ENCODE data around the gene ZMIZ2.
"Not testable (repeated sequence)": the region's sequence is repeated elsewhere in the genome, so short reads cannot be mapped to it uniquely, and the experiment has no call there.

The ZMIZ2 gene, protein sequence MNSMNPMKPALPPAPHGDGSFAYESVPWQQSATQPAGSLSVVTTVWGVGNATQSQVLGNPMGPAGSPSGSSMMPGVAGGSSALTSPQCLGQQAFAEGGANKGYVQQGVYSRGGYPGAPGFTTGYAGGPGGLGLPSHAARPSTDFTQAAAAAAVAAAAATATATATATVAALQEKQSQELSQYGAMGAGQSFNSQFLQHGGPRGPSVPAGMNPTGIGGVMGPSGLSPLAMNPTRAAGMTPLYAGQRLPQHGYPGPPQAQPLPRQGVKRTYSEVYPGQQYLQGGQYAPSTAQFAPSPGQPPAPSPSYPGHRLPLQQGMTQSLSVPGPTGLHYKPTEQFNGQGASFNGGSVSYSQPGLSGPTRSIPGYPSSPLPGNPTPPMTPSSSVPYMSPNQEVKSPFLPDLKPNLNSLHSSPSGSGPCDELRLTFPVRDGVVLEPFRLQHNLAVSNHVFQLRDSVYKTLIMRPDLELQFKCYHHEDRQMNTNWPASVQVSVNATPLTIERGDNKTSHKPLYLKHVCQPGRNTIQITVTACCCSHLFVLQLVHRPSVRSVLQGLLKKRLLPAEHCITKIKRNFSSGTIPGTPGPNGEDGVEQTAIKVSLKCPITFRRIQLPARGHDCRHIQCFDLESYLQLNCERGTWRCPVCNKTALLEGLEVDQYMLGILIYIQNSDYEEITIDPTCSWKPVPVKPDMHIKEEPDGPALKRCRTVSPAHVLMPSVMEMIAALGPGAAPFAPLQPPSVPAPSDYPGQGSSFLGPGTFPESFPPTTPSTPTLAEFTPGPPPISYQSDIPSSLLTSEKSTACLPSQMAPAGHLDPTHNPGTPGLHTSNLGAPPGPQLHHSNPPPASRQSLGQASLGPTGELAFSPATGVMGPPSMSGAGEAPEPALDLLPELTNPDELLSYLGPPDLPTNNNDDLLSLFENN

DNA sequence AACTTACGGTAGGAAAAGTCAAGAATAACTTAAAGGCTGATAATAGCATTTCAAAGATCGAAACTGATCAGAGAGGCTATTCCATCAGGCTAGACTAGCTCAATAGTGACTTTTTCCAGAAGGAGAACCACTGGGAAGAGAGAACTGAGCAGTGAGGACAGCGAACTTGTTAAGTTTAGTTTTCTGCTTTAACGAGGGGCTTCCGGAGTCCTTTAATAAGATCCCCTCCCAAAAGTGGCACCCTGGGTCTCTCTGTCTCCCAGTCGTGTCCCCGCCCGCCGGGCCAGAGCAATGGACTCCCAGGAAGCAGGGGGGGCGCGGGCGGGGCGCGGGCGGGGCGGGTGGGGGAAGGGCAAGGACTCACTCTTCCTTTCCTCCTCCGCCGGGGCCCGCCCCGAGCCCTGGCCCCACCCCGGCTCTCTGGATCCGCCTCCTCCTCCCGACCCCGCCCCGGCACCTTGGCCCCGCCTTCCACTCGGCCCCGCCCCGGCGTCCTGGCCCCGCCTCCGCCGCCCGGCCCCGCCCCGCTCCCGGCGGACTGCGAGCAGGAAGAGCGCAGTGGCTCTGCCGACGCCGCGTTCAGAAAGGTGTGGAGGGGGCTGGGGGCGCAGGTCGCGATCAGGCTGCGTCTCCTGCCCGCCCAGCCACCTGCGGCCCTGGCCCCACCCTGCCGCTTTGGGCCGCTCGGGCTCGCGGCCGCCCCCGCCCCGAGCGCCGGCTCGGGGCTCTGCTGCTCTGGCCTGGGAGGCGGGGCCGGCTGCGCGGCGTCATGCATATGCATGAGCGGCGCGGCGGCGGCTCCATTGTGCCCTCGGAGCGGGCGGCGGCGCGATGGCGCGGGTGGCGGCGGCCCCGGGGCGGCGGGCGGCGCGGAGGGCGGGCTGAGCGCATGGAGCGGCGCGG lies at the start of gene ZMIZ2:
Gene ZMIZ2 (plus strand): TSS at position 803 of the 903 bp plus-strand sequence. CDS start 7,403 bp downstream, outside the sequence.
- H3K4me3 ChIP-seq = peak within 1 kb of the TSS; percentile 69
- in situ Hi-C loops (cut with MboI; ENCODE audit: low sequenced_read_pairs) = no loop called here
- peak; percentile 79 to 91 for DNase-seq (ENCODE audit: low spot score in 2 of 2)
- no peaks in the 10 kb centered on the region for H3K9me3 ChIP-seq
- H3K4me1 ChIP-seq = peaks cover 16% of the 10 kb centered on the region
- H3K27me3 ChIP-seq (ENCODE audit: low read depth) = no peaks in the 10 kb centered on the region
- H3K36me3 ChIP-seq (replicated peaks) = peaks cover 10% of the 10 kb centered on the region

DNA sequence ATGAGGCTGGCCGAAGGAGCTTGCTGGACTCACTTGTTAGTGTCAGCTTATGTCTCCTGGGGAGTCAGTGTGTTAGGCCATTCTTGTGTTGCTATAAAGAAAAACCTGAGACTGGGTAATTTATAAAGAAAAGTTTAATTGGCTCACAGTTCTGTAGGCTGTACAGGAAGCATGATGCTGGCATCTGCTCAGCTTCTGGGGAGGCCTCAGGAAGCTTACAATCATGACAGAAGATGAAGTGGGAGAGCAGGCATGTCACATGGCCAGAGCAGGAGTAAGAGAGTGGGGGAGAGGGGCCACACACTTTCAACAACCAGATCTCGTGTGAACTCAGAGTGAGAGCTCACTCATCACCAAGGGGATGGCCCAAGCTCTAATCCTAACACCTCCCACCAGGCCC lies 49.0 kb upstream of the ZMIZ2 start:
- in situ Hi-C loops (cut with MboI; ENCODE audit: low sequenced_read_pairs); DNase-seq (ENCODE audit: low spot score in 2 of 2); H3K27me3 ChIP-seq (ENCODE audit: low read depth); H3K9me3 ChIP-seq; H3K4me3 ChIP-seq; H3K4me1 ChIP-seq: not testable (repeated sequence)
- peaks cover 42% of the 10 kb centered on the region for H3K36me3 ChIP-seq (replicated peaks)

DNA sequence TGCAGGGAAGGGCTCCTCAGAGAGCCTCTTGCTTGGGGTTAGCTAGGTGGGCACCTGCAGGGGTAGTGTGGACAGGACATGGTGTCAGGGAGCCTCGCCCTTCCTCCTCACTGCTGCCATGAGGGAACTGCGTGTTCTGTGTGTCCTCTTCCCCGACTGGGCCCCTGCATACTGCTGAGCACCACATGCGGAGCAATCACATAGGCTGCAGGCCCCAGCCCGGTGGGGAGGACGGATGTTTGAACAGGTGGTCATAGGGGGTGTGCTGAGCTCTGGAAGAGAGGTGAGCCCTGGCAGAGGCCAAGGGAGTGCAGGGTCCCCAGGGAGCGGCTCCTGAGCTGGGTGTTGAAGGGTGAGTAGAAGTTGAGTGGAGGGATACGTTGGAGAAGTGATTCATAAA lies 48.3 kb upstream of the ZMIZ2 start:
- no peaks in the 10 kb centered on the region for H3K4me1 ChIP-seq
- in situ Hi-C loops (cut with MboI; ENCODE audit: low sequenced_read_pairs) = no loop called here
- H3K9me3 ChIP-seq = no peaks in the 10 kb centered on the region
- H3K4me3 ChIP-seq = no peak overlapping the region
- H3K36me3 ChIP-seq (replicated peaks) = peaks cover 42% of the 10 kb centered on the region
- no peaks in the 10 kb centered on the region for H3K27me3 ChIP-seq (ENCODE audit: low read depth)
- no peak for DNase-seq (ENCODE audit: low spot score in 2 of 2)

DNA sequence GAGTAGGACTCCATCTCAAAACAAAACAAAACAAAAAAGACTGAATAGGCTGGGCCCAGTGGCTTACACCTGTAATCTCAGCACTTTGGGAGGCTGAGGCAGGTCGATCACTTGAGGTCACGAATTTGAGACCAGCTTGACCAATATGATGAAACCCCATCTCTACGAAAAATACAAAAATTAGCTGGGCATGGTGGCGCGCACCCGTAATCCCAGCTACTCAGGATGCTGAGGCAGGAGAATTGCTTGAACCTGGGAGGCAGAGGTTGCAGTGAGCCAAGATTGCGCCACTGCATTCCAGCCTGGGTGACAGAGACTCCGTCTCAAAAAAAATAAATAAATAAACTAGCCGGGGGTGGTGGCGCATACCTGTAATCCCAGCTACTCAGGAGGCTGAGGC lies 45.3 kb upstream of the ZMIZ2 start:
- H3K9me3 ChIP-seq; H3K4me1 ChIP-seq; H3K27me3 ChIP-seq (ENCODE audit: low read depth); H3K4me3 ChIP-seq; DNase-seq (ENCODE audit: low spot score in 2 of 2); in situ Hi-C loops (cut with MboI; ENCODE audit: low sequenced_read_pairs): not testable (repeated sequence)
- H3K36me3 ChIP-seq (replicated peaks) = peaks cover 28% of the 10 kb centered on the region

GRCh38 chr7:44703921-44704320 lies 44.7 kb upstream of the ZMIZ2 start:
- H3K9me3 ChIP-seq = no peaks in the 10 kb centered on the region
- no peaks in the 10 kb centered on the region for H3K4me1 ChIP-seq
- peaks cover 27% of the 10 kb centered on the region for H3K36me3 ChIP-seq (replicated peaks)
- H3K27me3 ChIP-seq (ENCODE audit: low read depth) = no peaks in the 10 kb centered on the region
- DNase-seq (ENCODE audit: low spot score in 2 of 2) = no peak
- H3K4me3 ChIP-seq = no peak overlapping the region
- in situ Hi-C loops (cut with MboI; ENCODE audit: low sequenced_read_pairs) = no loop called here

DNA sequence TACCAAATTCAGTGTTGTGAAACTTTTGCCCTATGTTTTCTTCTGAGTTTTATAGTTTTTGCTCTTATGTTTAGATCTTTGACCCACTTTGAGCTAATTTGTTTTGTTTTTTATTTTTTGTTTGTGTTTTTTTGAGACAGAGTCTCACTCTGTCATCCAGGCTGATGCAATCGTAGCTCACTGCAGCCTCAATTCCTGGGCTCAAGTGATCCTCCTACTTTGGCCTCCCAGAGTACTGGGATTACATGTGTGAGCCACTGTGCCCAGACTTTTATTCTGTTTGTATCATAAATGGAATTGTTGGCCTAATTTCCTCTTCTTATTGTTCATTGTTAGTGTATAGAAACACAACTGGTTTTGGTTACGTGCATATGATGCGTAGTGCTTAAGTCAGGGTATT lies 43.2 kb upstream of the ZMIZ2 start:
- H3K36me3 ChIP-seq (replicated peaks) = peaks cover 19% of the 10 kb centered on the region
- H3K9me3 ChIP-seq = no peaks in the 10 kb centered on the region
- no peaks in the 10 kb centered on the region for H3K4me1 ChIP-seq
- no peak overlapping the region for H3K4me3 ChIP-seq
- no peak for DNase-seq (ENCODE audit: low spot score in 2 of 2)
- in situ Hi-C loops (cut with MboI; ENCODE audit: low sequenced_read_pairs) = no loop called here
- no peaks in the 10 kb centered on the region for H3K27me3 ChIP-seq (ENCODE audit: low read depth)

DNA sequence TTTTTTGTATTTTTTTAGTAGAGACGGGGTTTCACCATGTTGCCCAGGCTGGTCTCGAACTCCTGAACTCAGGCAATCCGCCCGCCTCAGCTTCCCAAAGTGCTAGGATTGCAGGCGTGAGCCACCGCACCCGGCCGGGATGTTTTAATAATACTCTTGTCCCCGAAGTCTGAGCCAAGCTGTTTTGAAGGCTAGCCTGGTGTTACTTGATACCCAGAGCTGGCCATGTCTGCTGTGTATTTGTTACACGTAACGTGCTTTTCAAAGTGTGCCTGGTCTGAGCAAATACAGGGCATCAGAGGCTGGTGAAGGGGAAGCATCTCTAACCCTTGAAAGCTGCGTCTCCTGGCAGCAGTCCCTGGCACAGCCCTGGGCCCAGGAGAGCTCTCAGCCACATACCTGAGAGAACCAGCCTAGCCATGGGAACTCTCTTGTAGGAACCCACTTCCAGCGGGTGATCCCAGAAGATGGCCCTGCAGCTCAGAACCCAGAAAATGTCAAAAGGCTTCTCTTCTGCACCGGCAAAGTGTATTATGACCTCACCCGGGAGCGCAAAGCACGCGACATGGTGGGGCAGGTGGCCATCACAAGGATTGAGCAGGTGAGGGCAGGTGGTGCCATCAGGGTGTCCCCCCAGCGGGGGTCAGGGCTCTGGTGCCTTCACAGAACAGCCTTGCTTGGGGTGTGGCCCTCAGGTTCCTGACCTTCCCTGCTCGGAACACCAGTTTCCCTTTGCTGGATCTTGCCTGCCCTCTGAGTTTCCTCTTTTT lies 41.7 kb upstream of the ZMIZ2 start:
- DNase-seq (ENCODE audit: low spot score in 2 of 2) = no peak
- in situ Hi-C loops (cut with MboI; ENCODE audit: low sequenced_read_pairs) = no loop called here
- no peak overlapping the region for H3K4me3 ChIP-seq
- H3K4me1 ChIP-seq = no peaks in the 10 kb centered on the region
- no peaks in the 10 kb centered on the region for H3K27me3 ChIP-seq (ENCODE audit: low read depth)
- H3K9me3 ChIP-seq = no peaks in the 10 kb centered on the region
- peaks cover 19% of the 10 kb centered on the region for H3K36me3 ChIP-seq (replicated peaks)

DNA sequence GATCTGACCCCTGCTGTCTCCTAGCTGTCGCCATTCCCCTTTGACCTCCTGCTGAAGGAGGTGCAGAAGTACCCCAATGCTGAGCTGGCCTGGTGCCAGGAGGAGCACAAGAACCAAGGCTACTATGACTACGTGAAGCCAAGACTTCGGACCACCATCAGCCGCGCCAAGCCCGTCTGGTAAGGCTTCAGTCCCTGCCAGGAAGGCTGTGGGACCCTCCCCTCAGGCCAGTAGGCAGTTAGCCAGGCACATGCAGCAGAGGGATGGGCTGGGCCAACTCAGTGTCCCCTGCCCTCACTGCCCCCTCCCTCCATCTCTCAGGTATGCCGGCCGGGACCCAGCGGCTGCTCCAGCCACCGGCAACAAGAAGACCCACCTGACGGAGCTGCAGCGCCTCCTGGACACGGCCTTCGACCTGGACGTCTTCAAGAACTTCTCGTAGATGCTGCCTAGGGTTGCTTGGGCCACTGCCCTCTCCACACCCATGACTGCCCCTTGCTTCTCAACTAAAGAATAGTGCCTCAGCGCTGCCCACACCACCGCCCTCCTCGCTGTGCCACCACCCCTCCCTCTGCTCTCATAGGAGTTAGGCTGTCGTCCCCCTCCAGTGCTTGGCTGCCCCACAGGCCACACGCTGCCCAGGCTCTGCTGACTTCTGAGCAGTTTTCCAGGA lies 41.0 kb upstream of the ZMIZ2 start:
- H3K4me3 ChIP-seq = no peak overlapping the region
- no peak for DNase-seq (ENCODE audit: low spot score in 2 of 2)
- peaks cover 16% of the 10 kb centered on the region for H3K36me3 ChIP-seq (replicated peaks)
- no peaks in the 10 kb centered on the region for H3K9me3 ChIP-seq
- in situ Hi-C loops (cut with MboI; ENCODE audit: low sequenced_read_pairs) = no loop called here
- H3K27me3 ChIP-seq (ENCODE audit: low read depth) = no peaks in the 10 kb centered on the region
- no peaks in the 10 kb centered on the region for H3K4me1 ChIP-seq

DNA sequence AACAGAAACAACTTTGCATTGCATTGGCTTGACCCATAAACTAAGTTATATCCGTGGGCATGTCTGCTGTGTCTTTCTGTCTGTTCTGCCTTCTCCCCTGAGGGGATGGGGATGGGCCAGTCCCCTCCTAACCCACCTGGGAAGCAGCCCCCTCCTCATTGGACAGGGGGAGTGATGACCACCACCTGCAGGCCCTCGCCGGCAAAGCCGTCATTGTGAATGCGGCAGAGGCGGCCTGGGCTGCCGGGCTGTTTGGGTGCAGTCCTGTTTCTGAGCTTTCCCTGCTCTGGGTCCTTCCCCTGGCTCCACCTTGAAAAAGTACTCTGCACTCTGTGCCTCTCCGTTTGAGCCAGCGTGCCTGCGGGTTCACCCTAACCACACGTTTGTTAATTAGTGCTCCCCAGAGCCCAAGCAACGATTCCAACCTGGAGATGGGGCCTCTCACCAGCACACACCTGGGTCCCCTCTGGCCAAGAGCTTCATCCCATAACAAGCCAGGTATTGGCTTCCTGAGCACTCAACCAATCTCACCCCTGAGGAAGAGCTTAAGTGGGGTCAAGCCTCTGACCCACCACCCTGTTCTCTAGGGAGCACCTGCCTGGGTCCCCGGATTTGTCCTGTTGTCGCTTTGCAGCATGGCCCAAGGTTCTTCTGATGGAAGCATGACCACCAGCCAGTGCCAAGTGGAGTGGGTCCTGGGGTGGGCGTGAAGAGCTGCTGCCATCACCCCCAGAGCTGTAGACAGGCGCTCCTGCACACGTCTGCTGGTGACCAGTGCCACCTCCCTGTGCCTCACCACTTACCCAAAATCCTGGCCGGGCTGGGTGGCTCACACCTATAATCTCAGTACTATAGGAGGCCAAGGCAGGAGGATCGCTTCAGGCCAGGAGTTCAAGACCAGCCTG lies 39.4 kb upstream of the ZMIZ2 start:
- H3K27me3 ChIP-seq (ENCODE audit: low read depth) = no peaks in the 10 kb centered on the region
- H3K4me1 ChIP-seq = no peaks in the 10 kb centered on the region
- H3K4me3 ChIP-seq = no peak overlapping the region
- H3K9me3 ChIP-seq = no peaks in the 10 kb centered on the region
- in situ Hi-C loops (cut with MboI; ENCODE audit: low sequenced_read_pairs) = no loop called here
- DNase-seq (ENCODE audit: low spot score in 2 of 2) = no peak
- peaks cover 13% of the 10 kb centered on the region for H3K36me3 ChIP-seq (replicated peaks)

GRCh38 chr7:44709945-44710596 lies 38.6 kb upstream of the ZMIZ2 start:
- H3K36me3 ChIP-seq (replicated peaks) = peaks cover 13% of the 10 kb centered on the region
- in situ Hi-C loops (cut with MboI; ENCODE audit: low sequenced_read_pairs) = no loop called here
- H3K9me3 ChIP-seq = no peaks in the 10 kb centered on the region
- no peaks in the 10 kb centered on the region for H3K4me1 ChIP-seq
- DNase-seq (ENCODE audit: low spot score in 2 of 2) = no peak
- H3K4me3 ChIP-seq = no peak overlapping the region
- no peaks in the 10 kb centered on the region for H3K27me3 ChIP-seq (ENCODE audit: low read depth)

- Histone ChIP-seq H3K9me3 (no peaks in the 10 kb centered on the region), H3K4me1 (no peaks in the 10 kb centered on the region), H3K27me3 (ENCODE audit: low read depth) (no peaks in the 10 kb centered on the region), H3K4me3 (no peak overlapping the region), H3K36me3 (replicated peaks) (peaks cover 13% of the 10 kb centered on the region)
- DNase-seq (ENCODE audit: low spot score in 2 of 2) = no peak
- in situ Hi-C loops (cut with MboI; ENCODE audit: low sequenced_read_pairs) = no loop called here
Measured at GRCh38 chr7:44711528-44711927, 37.1 kb upstream of the ZMIZ2 start.
